Fibroblast of lung (primary cell): ENCODE data around the gene HERC3. TPM values are rescaled to one million over a fixed set of nuclear protein-coding genes. Genes with fewer than 3 reads are reported as not detected.

Experiments used
- DNase-seq, 2 donors: peaks; one replicate each; pipeline versions ENCODE4 v3.0.0 to v3.0.0-alpha.2; 2010; ENCODE audit warnings: low read depth in 2 of 2
- H2AFZ ChIP-seq: 2 replicates; pipeline ENCODE4 v1.5.1; 2012; ENCODE audit warnings: low read length, control low read depth, inconsistent platforms
- H3K27ac ChIP-seq: 2 replicates; pipeline ENCODE4 v1.5.1; 2011; ENCODE audit warnings: low read length, control low read depth; ENCODE audit not compliant: insufficient read depth
- H3K27me3 ChIP-seq: 2 replicates; pipeline ENCODE4 v1.5.1; 2011; ENCODE audit warnings: mild to moderate bottlenecking, low read length; ENCODE audit not compliant: control insufficient read depth, insufficient read depth
- H3K36me3 ChIP-seq: 2 replicates; pipeline ENCODE4 v1.5.1; 2011; ENCODE audit warnings: low read length; ENCODE audit not compliant: control insufficient read depth, insufficient read depth
- H3K4me1 ChIP-seq: 2 replicates; pipeline ENCODE4 v1.5.1; 2011; ENCODE audit warnings: low read length; ENCODE audit not compliant: control insufficient read depth, insufficient read depth; ENCODE audit errors: extremely low read depth
- H3K4me2 ChIP-seq: 2 replicates; pipeline ENCODE4 v1.5.1; 2011; ENCODE audit warnings: low read length, control low read depth; ENCODE audit not compliant: insufficient read depth; ENCODE audit errors: extremely low read depth
- H3K4me3 ChIP-seq, 4 experiments: fragments of 200-600 bp in 1 of 4; sonication (generic) in 1 of 4; replicated peaks in 1 of 4; 2 replicates each; pipeline ENCODE4 v1.5.1; 2011 to 2016; ENCODE audit warnings: low read length in 4 of 4, low read depth in 3 of 4, mild to moderate bottlenecking in 3 of 4, control low read depth in 2 of 4, inconsistent platforms in 1 of 4, mixed read lengths in 1 of 4; ENCODE audit not compliant: insufficient read depth in 1 of 4; ENCODE audit errors: control extremely low read depth in 1 of 4
- H3K79me2 ChIP-seq: 2 replicates; pipeline ENCODE4 v1.5.1; 2012; ENCODE audit warnings: mild to moderate bottlenecking, low read length, inconsistent platforms; ENCODE audit not compliant: control insufficient read depth, insufficient read depth
- H3K9ac ChIP-seq: 2 replicates; pipeline ENCODE4 v1.5.1; 2011; ENCODE audit warnings: mild to moderate bottlenecking, low read length, control low read depth; ENCODE audit not compliant: insufficient read depth
- H3K9me3 ChIP-seq: 2 replicates; pipeline ENCODE4 v1.5.1; 2012; ENCODE audit warnings: low read depth, low read length; ENCODE audit not compliant: control insufficient read depth, insufficient read depth
- H4K20me1 ChIP-seq: 2 replicates; pipeline ENCODE4 v1.5.1; 2011; ENCODE audit warnings: low read length; ENCODE audit not compliant: control insufficient read depth, insufficient read depth; ENCODE audit errors: extremely low read depth
- CTCF ChIP-seq, 2 donors: IDR thresholded peaks in 1 of 2; conservative IDR thresholded peaks in 1 of 2; 1 replicate in 1 of 2; 2 replicates in 1 of 2; pipeline ENCODE4 v1.5.1; 2011 to 2012; ENCODE audit warnings: low read length in 2 of 2, control low read depth in 1 of 2, inconsistent platforms in 1 of 2, low read depth in 1 of 2, mild to moderate bottlenecking in 1 of 2
- EZH2 ChIP-seq: IDR thresholded peaks from 2 replicates; pipeline ENCODE4 v1.5.1; 2012; ENCODE audit warnings: low read length, control low read depth, mild to moderate bottlenecking; ENCODE audit errors: missing control alignments
- polyA plus RNA-seq, 2 donors: library from polyadenylated mRNA; depleted of rRNA in 1 of 2; stranded (reverse) in 1 of 2; unstranded in 1 of 2; fragments of >200 nt; gene quantifications; 2 replicates each; pipeline ENCODE4 v1.2.1, GENCODE V29; 2011 to 2012; ENCODE audit warnings: missing spikeins in 1 of 2
- total RNA-seq: library from RNA; depleted of rRNA; stranded (reverse); fragments of >200 nt; gene quantifications from 2 replicates; pipeline ENCODE4 v1.2.1, GENCODE V29; 2014

Gene HERC3
- total and polyA plus RNA-seq, 2 donors (not counting 1 experiment from before 2014, with no cell fraction given): 24.5 to 27.6 TPM

GRCh38 chr4:88755454-88755853, 163.2 kb downstream of the HERC3 start:
- peaks cover 13% of the 10 kb centered on the region for H3K4me1 ChIP-seq
- no peaks in the 10 kb centered on the region for H4K20me1 ChIP-seq
- no peak overlapping the region for H3K4me3 ChIP-seq
- H3K27ac ChIP-seq: no peak overlapping the region
- H3K9me3 ChIP-seq: no peaks in the 10 kb centered on the region
- no peak overlapping the region for H2AFZ ChIP-seq
- TF ChIP-seq EZH2 (no peak), CTCF (conservative IDR thresholded peaks at IDR 0.05 in 1 of 2, IDR thresholded peaks at IDR 0.05 in 1 of 2; ENCODE audit: low read depth in 1 of 2, low read length in 2 of 2) (no peak)
- H3K79me2 ChIP-seq: no peaks in the 10 kb centered on the region
- H3K27me3 ChIP-seq: no peaks in the 10 kb centered on the region
- no peak overlapping the region for H3K4me2 ChIP-seq
- DNase-seq: no peak
- no peak overlapping the region for H3K9ac ChIP-seq
- no peaks in the 10 kb centered on the region for H3K36me3 ChIP-seq

- H3K4me2 ChIP-seq: no peak overlapping the region
- H2AFZ ChIP-seq: no peak overlapping the region
- no peak overlapping the region for H3K4me3 ChIP-seq
- no peak for TF ChIP-seq EZH2
- TF ChIP-seq CTCF (conservative IDR thresholded peaks at IDR 0.05 in 1 of 2, IDR thresholded peaks at IDR 0.05 in 1 of 2; ENCODE audit: low read depth in 1 of 2, low read length in 2 of 2): no peak
- H3K9me3 ChIP-seq: no peaks in the 10 kb centered on the region
- no peaks in the 10 kb centered on the region for H3K79me2 ChIP-seq
- H3K27ac ChIP-seq: no peak overlapping the region
- no peaks in the 10 kb centered on the region for H3K36me3 ChIP-seq
- peaks cover 13% of the 10 kb centered on the region for H3K4me1 ChIP-seq
- no peak overlapping the region for H3K9ac ChIP-seq
- no peaks in the 10 kb centered on the region for H3K27me3 ChIP-seq
- no peak for DNase-seq
- no peaks in the 10 kb centered on the region for H4K20me1 ChIP-seq
Measured at GRCh38 chr4:88756149-88756548, 163.9 kb downstream of the HERC3 start.

GRCh38 chr4:88757067-88757466, 164.8 kb downstream of the HERC3 start:
- Histone ChIP-seq H2AFZ (no peak overlapping the region), H3K4me3 (no peak overlapping the region), H3K4me1 (peaks cover 13% of the 10 kb centered on the region), H3K27ac (no peak overlapping the region), H3K4me2 (no peak overlapping the region), H3K27me3 (no peaks in the 10 kb centered on the region), H3K79me2 (no peaks in the 10 kb centered on the region), H3K36me3 (no peaks in the 10 kb centered on the region), H4K20me1 (no peaks in the 10 kb centered on the region), H3K9me3 (no peaks in the 10 kb centered on the region), H3K9ac (no peak overlapping the region)
- TF ChIP-seq EZH2 (no peak), CTCF (conservative IDR thresholded peaks at IDR 0.05 in 1 of 2, IDR thresholded peaks at IDR 0.05 in 1 of 2; ENCODE audit: low read depth in 1 of 2, low read length in 2 of 2) (no peak)
- peak in 1 of 2 donors; percentile 36 for DNase-seq
